ENCODE measurements around the gene FGF9.

DNA sequence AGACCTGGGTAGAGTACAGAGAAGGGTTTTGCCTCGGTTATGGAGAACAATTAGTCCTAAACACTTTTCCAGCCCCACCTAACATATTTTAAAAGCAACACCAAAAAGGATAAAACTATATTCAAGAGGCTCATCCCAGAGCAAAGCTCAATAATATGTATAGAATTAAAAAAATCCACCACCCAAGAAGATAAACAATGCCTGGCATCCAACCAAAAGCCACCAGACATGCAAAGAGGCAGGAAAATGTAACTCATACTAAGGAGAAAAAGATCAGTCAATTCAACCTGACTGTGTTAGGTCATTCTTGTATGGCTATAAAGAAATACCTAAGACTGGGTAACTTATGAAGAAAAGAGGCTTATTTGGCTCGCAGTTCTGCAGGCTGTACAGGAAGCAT is 39.3 kb downstream of the FGF9 start:
- TF ChIP-seq, protein P1, sequence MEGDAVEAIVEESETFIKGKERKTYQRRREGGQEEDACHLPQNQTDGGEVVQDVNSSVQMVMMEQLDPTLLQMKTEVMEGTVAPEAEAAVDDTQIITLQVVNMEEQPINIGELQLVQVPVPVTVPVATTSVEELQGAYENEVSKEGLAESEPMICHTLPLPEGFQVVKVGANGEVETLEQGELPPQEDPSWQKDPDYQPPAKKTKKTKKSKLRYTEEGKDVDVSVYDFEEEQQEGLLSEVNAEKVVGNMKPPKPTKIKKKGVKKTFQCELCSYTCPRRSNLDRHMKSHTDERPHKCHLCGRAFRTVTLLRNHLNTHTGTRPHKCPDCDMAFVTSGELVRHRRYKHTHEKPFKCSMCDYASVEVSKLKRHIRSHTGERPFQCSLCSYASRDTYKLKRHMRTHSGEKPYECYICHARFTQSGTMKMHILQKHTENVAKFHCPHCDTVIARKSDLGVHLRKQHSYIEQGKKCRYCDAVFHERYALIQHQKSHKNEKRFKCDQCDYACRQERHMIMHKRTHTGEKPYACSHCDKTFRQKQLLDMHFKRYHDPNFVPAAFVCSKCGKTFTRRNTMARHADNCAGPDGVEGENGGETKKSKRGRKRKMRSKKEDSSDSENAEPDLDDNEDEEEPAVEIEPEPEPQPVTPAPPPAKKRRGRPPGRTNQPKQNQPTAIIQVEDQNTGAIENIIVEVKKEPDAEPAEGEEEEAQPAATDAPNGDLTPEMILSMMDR (IDR thresholded peaks at IDR 0.05) = no peak
- no peak for TF ChIP-seq ZFX (IDR thresholded peaks at IDR 0.05; ENCODE audit: borderline replicate concordance)
